SK-N-MC (cell line): ENCODE measurements around the gene PRKCZ.

Experiments
- EZH2 ChIP-seq: fragments of 200-600 bp; sonication (generic); IDR thresholded peaks from one replicate; pipeline ENCODE4 v1.6.1; 2017; ENCODE audit warnings: antibody characterized with exemption
- FOXP2 ChIP-seq: optimal IDR thresholded peaks from 2 replicates; pipeline ENCODE3; 2011; ENCODE audit warnings: mild to moderate bottlenecking, moderate library complexity; ENCODE audit not compliant: insufficient read depth; ENCODE audit errors: extremely low read length, control extremely low read depth
- POLR2AphosphoS5 ChIP-seq: IDR thresholded peaks from 2 replicates; pipeline ENCODE4 v1.6.1; 2012; ENCODE audit warnings: mild to moderate bottlenecking, low read depth, low read length, borderline replicate concordance

DNA sequence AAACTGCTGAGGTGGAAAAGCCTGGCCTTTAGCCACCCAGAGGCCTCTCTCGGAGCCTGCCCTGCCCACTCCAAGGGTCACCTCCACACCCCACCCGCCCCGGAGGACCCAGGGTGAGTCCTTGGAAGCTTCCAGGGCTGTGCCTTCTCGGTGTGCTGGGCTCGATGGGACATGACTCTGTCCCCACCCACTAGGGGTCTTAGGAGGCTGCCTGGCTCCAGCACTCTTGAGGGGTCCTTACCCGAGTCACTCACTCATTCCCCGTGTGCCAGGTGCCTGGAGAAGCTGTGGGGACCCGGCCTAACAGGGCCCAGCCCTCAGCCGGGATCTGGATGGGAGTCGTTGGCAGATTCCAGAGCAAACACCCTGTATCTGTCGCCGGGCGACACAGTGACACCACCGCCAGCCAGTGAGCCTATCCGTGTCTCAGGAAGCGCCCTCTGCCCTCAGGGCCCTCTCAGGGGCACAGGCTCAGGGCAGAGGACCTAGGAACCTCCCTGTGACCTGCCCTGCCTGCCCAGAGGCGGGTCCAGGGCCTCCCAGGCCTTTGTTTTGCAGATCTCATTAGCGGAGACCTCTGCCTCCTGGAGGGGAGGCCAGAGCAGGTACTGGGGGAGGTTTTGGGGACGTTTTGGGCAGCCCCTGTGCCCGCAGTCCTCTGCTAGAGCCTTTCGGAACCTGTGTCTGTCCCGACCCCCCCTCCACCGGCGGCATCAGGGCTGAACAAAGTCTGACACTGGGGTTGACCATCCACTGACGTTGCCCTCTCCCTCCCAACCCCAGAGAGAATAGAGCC is 3.1 kb upstream of the PRKCZ start:
- TF ChIP-seq EZH2 (no peak), POLR2AphosphoS5 (no peak), FOXP2 (no peak)
